ENCODE measurements around the gene LRP3.

Gene LRP3

GRCh38 chr19:33255781-33256180, 61.7 kb downstream of the LRP3 start:
- DNase-seq, result no peak

DNA sequence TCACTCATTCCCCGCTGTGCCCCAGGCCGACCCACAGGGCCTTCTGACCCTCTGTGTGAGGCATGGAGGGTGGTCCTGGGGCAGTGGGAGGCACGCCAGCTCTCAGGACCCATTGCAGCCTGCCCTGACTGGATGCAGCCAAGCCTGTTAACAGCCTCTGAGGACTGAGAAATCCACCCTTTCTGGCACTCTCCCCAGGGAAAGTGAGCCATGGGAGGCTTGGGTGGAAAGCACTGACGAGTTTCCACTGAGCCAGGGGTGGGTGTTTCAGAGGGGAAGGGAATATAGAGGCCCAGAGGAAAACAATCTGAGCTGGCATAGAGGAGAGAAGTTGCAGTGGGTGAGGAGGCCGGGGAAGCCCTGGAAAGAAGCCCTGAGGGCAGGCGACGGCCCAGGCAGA, 62.1 kb downstream of the LRP3 start:
- DNase-seq, result no peak

- no peak for DNase-seq
Measured at GRCh38 chr19:33257828-33258227, 63.7 kb downstream of the LRP3 start.
